CD4-positive, alpha-beta T cell (primary cell): ENCODE results near the gene GMPS. TPM values are rescaled to one million over a fixed set of nuclear protein-coding genes. Genes with fewer than 3 reads are reported as not detected.
"Not testable (repeated sequence)": the region's sequence is repeated elsewhere in the genome, so short reads cannot be mapped to it uniquely, and the experiment has no call there.

ENCODE experiments used
- ATAC-seq: fragments of 200-7000 bp; cut with Tn5 transposase; one replicate; pipeline ENCODE4 v1.10.0; 2022; ENCODE audit warnings: mild to moderate bottlenecking; ENCODE audit not compliant: poor library complexity
- CTCF ChIA-PET: fragments of 350-600 bp; sonication (Branson Sonifier 250); formaldehyde crosslinking; loops from one replicate; lab custom pipeline; 2021; ENCODE audit warnings: antibody characterized with exemption, inconsistent platforms; lab: Charles Lee
- POLR2A ChIA-PET: fragments of 350-600 bp; sonication (Branson Sonifier 250); formaldehyde crosslinking; loops from one replicate; lab custom pipeline; 2021; ENCODE audit warnings: antibody characterized with exemption, inconsistent platforms; lab: Charles Lee
- DNase-seq, 14 experiments: peaks; one replicate each; pipeline ENCODE4 v3.0.0-alpha.2; 2013 to 2020; ENCODE audit warnings: mixed read lengths in 2 of 14
- H3K27ac ChIP-seq, 2 donors: one replicate each; pipeline versions ENCODE4 v1.5.1 to v1.7.0; 2013; ENCODE audit warnings: low read length in 2 of 2, low read depth in 1 of 2, mild to moderate bottlenecking in 1 of 2
- H3K27me3 ChIP-seq, 2 experiments: 1 replicate in 1 of 2; 2 replicates in 1 of 2; pipeline versions ENCODE4 v1.6.1 to v1.7.0; 2013; ENCODE audit warnings: low read length in 2 of 2, control low read depth in 1 of 2, mild to moderate bottlenecking in 1 of 2, moderate library complexity in 1 of 2; ENCODE audit not compliant: insufficient read depth in 2 of 2, control insufficient read depth in 1 of 2
- H3K36me3 ChIP-seq: one replicate; pipeline ENCODE4 v1.6.1; 2013; ENCODE audit warnings: low read length, control low read depth; ENCODE audit not compliant: insufficient read depth
- H3K4me1 ChIP-seq: one replicate; pipeline ENCODE4 v1.6.1; 2013; ENCODE audit warnings: low read length, control low read depth; ENCODE audit not compliant: insufficient read depth
- H3K4me3 ChIP-seq: one replicate; pipeline ENCODE4 v1.5.1; 2013; ENCODE audit warnings: mild to moderate bottlenecking, low read length, moderate library complexity
- H3K9me3 ChIP-seq, 2 experiments: 1 replicate in 1 of 2; 2 replicates in 1 of 2; pipeline versions ENCODE4 v1.6.1 to v1.7.0; 2013; ENCODE audit warnings: low read length in 2 of 2, mild to moderate bottlenecking in 2 of 2, control low read depth in 1 of 2, moderate library complexity in 1 of 2; ENCODE audit not compliant: control insufficient read depth in 1 of 2, insufficient read depth in 1 of 2
- H3K27ac Mint-ChIP-seq: one replicate; pipeline ENCODE4 v1.8.0; 2020; ENCODE audit warnings: mixed read lengths
- H3K27me3 Mint-ChIP-seq: one replicate; pipeline ENCODE4 v1.8.0; 2021; ENCODE audit warnings: mixed read lengths
- H3K36me3 Mint-ChIP-seq: one replicate; pipeline ENCODE4 v1.8.0; 2021; ENCODE audit warnings: low read depth, mixed read lengths
- H3K4me1 Mint-ChIP-seq: one replicate; pipeline ENCODE4 v1.8.0; 2021; ENCODE audit warnings: low read depth, mixed read lengths
- H3K4me3 Mint-ChIP-seq: one replicate; pipeline ENCODE4 v1.8.0; 2020; ENCODE audit warnings: mild to moderate bottlenecking, mixed read lengths
- H3K9me3 Mint-ChIP-seq: one replicate; pipeline ENCODE4 v1.8.0; 2020; ENCODE audit warnings: mixed read lengths
- intact Hi-C, 2 experiments: fragments of 100-400 bp; cut with DNase I in 1 of 2; cut with micrococcal nuclease in 1 of 2; formaldehyde crosslinking; loops; one replicate each; pipeline versions ENCODE4 v1.15.1 to v1.9.0; 2023 to 2025; cut with DNase I, micrococcal nuclease
- total RNA-seq, 174 experiments: library from RNA in 2 of 174; stranded (reverse) in 2 of 174; gene quantifications; one replicate each; pipeline ENCODE4 v1.2.3 and lab custom pipeline; 2021 to 2026
- TF ChIP-seq, protein P1 (sequence below): fragments of 200-600 bp; IDR thresholded peaks from one replicate; pipeline ENCODE4 v1.8.0; 2022; ENCODE audit warnings: antibody characterized with exemption, mild to moderate bottlenecking

Gene GMPS
- total RNA-seq, 2 experiments from 2014 or later: 34.1 to 34.3 TPM

- H3K27me3 Mint-ChIP-seq: no peaks in the 10 kb centered on the region
- DNase-seq (no peak), ATAC-seq (no peak)
- peaks cover 0 to 4% of the 10 kb centered on the region in 2 experiments for H3K9me3 ChIP-seq
- H3K36me3 Mint-ChIP-seq: no peaks in the 10 kb centered on the region
- CTCF ChIA-PET: no interaction called here
- H3K4me3 Mint-ChIP-seq: no peak overlapping the region
- H3K27me3 ChIP-seq: no peaks in the 10 kb centered on the region
- no peak overlapping the region for H3K27ac Mint-ChIP-seq
- H3K36me3 ChIP-seq: no peaks in the 10 kb centered on the region
- H3K4me1 ChIP-seq: no peaks in the 10 kb centered on the region
- H3K4me1 Mint-ChIP-seq: no peaks in the 10 kb centered on the region
- H3K9me3 Mint-ChIP-seq: no peaks in the 10 kb centered on the region
- intact Hi-C loops: no loop called here
- H3K4me3 ChIP-seq: no peak overlapping the region
- H3K27ac ChIP-seq: no peak overlapping the region
- TF ChIP-seq, protein P1, sequence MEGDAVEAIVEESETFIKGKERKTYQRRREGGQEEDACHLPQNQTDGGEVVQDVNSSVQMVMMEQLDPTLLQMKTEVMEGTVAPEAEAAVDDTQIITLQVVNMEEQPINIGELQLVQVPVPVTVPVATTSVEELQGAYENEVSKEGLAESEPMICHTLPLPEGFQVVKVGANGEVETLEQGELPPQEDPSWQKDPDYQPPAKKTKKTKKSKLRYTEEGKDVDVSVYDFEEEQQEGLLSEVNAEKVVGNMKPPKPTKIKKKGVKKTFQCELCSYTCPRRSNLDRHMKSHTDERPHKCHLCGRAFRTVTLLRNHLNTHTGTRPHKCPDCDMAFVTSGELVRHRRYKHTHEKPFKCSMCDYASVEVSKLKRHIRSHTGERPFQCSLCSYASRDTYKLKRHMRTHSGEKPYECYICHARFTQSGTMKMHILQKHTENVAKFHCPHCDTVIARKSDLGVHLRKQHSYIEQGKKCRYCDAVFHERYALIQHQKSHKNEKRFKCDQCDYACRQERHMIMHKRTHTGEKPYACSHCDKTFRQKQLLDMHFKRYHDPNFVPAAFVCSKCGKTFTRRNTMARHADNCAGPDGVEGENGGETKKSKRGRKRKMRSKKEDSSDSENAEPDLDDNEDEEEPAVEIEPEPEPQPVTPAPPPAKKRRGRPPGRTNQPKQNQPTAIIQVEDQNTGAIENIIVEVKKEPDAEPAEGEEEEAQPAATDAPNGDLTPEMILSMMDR: no peak
- POLR2A ChIA-PET: no interaction called here
These were observed 89.6 kb downstream of the GMPS start for GRCh38 chr3:155960060-155960459.

DNA sequence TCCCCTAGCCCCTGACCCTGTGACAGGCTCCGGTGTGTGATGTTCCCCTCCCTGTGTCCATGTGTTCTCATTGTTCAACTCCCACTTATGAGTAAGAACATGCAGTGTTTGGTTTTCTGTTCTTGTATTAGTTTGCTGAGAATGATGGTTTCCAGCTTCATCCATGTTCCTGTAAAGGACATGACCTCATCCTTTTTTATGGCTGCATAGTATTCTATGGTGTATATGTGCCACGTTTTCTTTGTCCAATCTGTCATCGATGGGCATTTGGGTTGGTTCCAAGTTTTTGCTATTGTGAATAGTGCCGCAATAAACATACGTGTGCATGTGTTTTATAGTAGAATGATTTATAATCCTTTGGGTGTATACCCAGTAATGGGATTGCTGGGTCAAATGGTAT is 90.6 kb downstream of the GMPS start:
- H3K36me3 ChIP-seq, ATAC-seq, H3K9me3 Mint-ChIP-seq, DNase-seq, H3K9me3 ChIP-seq, intact Hi-C loops, POLR2A ChIA-PET, H3K27me3 ChIP-seq, H3K4me1 ChIP-seq, H3K27me3 Mint-ChIP-seq, H3K27ac ChIP-seq, H3K4me3 ChIP-seq, CTCF ChIA-PET, H3K27ac Mint-ChIP-seq, H3K36me3 Mint-ChIP-seq, H3K4me1 Mint-ChIP-seq, H3K4me3 Mint-ChIP-seq: not testable (repeated sequence)

DNA sequence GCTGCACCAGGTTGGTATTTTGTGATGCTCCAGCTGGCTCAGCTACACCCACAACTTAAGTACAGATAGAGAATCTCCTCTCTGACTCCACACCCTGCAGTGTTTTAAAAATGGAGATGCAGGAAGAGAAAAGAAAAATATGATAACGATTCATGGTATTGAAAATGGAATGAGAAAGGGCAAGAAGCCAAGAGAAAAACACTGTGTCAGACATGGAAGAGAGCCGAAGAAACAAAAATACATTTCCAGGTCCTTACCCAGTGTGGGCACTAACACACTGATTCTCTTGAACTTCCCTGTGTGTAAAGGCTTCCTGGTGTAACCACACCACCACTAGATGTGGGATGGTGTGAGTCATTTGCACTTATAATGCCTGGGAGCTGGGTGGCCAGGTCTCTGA is 93.1 kb downstream of the GMPS start:
- Mint-ChIP-seq H3K4me3 (no peak overlapping the region), H3K27ac (no peak overlapping the region), H3K9me3 (no peaks in the 10 kb centered on the region), H3K36me3 (no peaks in the 10 kb centered on the region), H3K27me3 (no peaks in the 10 kb centered on the region), H3K4me1 (no peaks in the 10 kb centered on the region)
- peaks cover 0 to 4% of the 10 kb centered on the region in 2 experiments for H3K9me3 ChIP-seq
- H3K36me3 ChIP-seq: no peaks in the 10 kb centered on the region
- DNase-seq: no peak
- H3K27me3 ChIP-seq: no peaks in the 10 kb centered on the region
- CTCF ChIA-PET: no interaction called here
- H3K27ac ChIP-seq: no peak overlapping the region
- no peak overlapping the region for H3K4me3 ChIP-seq
- TF ChIP-seq, protein P1: no peak
- no peaks in the 10 kb centered on the region for H3K4me1 ChIP-seq
- intact Hi-C loops: no loop called here
- no peak for ATAC-seq
- POLR2A ChIA-PET: no interaction called here

DNA sequence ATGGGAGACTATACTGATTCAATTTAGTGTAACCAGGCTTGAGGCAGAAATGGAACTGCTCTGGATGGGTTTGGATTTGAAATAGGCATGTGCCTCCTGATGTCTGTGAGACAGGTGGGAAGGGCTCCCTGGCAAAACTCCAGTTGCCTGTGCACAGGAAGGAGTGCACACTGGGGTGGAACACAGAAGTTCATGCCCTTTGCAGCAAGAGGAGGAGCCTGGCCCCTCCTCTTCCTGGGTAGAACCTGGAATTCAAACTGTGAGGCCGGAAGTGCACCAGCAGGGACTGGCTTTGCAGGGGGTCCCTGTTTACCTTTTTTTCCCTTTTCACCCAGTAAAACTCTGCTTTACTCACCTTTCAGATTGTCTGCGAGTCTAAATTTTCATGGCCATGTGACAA is 99.9 kb downstream of the GMPS start:
- H3K27me3 ChIP-seq: peaks cover 0 to 3% of the 10 kb centered on the region in 2 experiments
- TF ChIP-seq, protein P1: no peak
- H3K27ac Mint-ChIP-seq: no peak overlapping the region
- no peak overlapping the region for H3K27ac ChIP-seq
- peaks cover 6% of the 10 kb centered on the region for H3K27me3 Mint-ChIP-seq
- H3K36me3 ChIP-seq: no peaks in the 10 kb centered on the region
- no peak overlapping the region for H3K4me3 ChIP-seq
- no peak for DNase-seq
- H3K9me3 ChIP-seq: no peaks in the 10 kb centered on the region
- ChIA-PET POLR2A (no interaction called here), CTCF (no interaction called here)
- H3K4me1 Mint-ChIP-seq: no peaks in the 10 kb centered on the region
- no peaks in the 10 kb centered on the region for H3K9me3 Mint-ChIP-seq
- no peak for ATAC-seq
- intact Hi-C loops: no loop called here
- H3K4me3 Mint-ChIP-seq: no peak overlapping the region
- no peaks in the 10 kb centered on the region for H3K36me3 Mint-ChIP-seq
- no peaks in the 10 kb centered on the region for H3K4me1 ChIP-seq
